Measurements from ENCODE around the gene PXN. TPM values are rescaled to one million over a fixed set of nuclear protein-coding genes. Genes with fewer than 3 reads are reported as not detected.

PXN gene
- total and polyA plus RNA-seq, 2 experiments from 2014 or later = 38.4 to 76.0 TPM

- H3F3A ChIP-seq (replicated peaks; ENCODE audit: low read depth) = peaks cover 12% of the 10 kb centered on the region
- H3K4me1 ChIP-seq (ENCODE audit: insufficient read depth) = peaks cover 4% of the 10 kb centered on the region; the same call in 1 of the 2 replicates
- DNase-seq (ENCODE audit: low spot score) (peak; percentile 95), ATAC-seq (peak; percentile 54)
- H4K20me1 ChIP-seq (replicated peaks; ENCODE audit: insufficient read depth) = no peaks in the 10 kb centered on the region
- Mint-ChIP-seq H3K9me3 (no peaks in the 10 kb centered on the region), H3K27me3 (ENCODE audit: insufficient read depth, low read depth, poor library complexity) (peaks cover 3% of the 10 kb centered on the region), H3K4me3 (no peak within 1 kb of the TSS), H3K36me3 (ENCODE audit: low read depth) (no peaks in the 10 kb centered on the region), H3K4me1 (peaks cover 5% of the 10 kb centered on the region), H3K27ac (no peak within 1 kb of the TSS)
- peak within 1 kb of the TSS; percentile 54 for H3K4me3 ChIP-seq
- no peaks in the 10 kb centered on the region for H3K36me3 ChIP-seq (ENCODE audit: insufficient read depth)
- H3K9me2 ChIP-seq (ENCODE audit: insufficient read depth) = no peaks in the 10 kb centered on the region
- no peaks in the 10 kb centered on the region for H3K79me2 ChIP-seq (replicated peaks; ENCODE audit: insufficient read depth)
- peak within 1 kb of the TSS; percentile 75 for H3K4me2 ChIP-seq
- peak within 1 kb of the TSS; percentile 99 for H3K27ac ChIP-seq (ENCODE audit: low read depth)
- no peak for TF ChIP-seq ZNF462 (CRISPR knock-in tag; IDR thresholded peaks at IDR 0.05)
- TF ChIP-seq ETS1 (IDR thresholded peaks at IDR 0.05) = peak; percentile 95
- no peak for TF ChIP-seq EZH2 (IDR thresholded peaks at IDR 0.05; ENCODE audit: low read depth, unreplicated experiment)
- no peak for TF ChIP-seq REST (IDR thresholded peaks at IDR 0.05; ENCODE audit: unreplicated experiment)
- 0 out of 2 replicates have a peak, but pooled peaks have one; percentile 4 for TF ChIP-seq ZNF331 (CRISPR knock-in tag; IDR thresholded peaks at IDR 0.05; ENCODE audit: low read depth)
- TF ChIP-seq JUNB (IDR thresholded peaks at IDR 0.05; ENCODE audit: unreplicated experiment) = no peak
- peak; percentile 72 for TF ChIP-seq CREB1 (CRISPR knock-in tag; IDR thresholded peaks at IDR 0.05; ENCODE audit: low read depth)
- no peak for TF ChIP-seq ZNF114 (CRISPR knock-in tag; IDR thresholded peaks at IDR 0.05)
- no peak for TF ChIP-seq EZH2phosphoT487 (IDR thresholded peaks at IDR 0.05; ENCODE audit: unreplicated experiment)
- no peak for TF ChIP-seq CTCF (conservative IDR thresholded peaks at IDR 0.05; ENCODE audit: low read depth in 2 of 2)
- 0 out of 2 replicates have a peak, but pooled peaks have one; percentile 19 for TF ChIP-seq NANOG (IDR thresholded peaks at IDR 0.05; ENCODE audit: borderline replicate concordance)
- no peak for TF ChIP-seq STAT1 (IDR thresholded peaks at IDR 0.05; ENCODE audit: unreplicated experiment)
- TF ChIP-seq POLR2AphosphoS5 (IDR thresholded peaks at IDR 0.05; ENCODE audit: low read depth) = peak; percentile 100
- H3K27me3 ChIP-seq (ENCODE audit: insufficient read depth) = no peaks in the 10 kb centered on the region
- H2AFZ ChIP-seq = no peak within 1 kb of the TSS
Measured at GRCh38 chr12:120292661-120293531, 27.4 kb upstream of the PXN start, which contains the start of gene RNU4-1. RNU4-1 (minus strand) TSS chr12:120293237.

Data from GM23338 (cell line).